HEK293T (cell line): ENCODE data around the gene AMH.
"Not testable (repeated sequence)": the region's sequence is repeated elsewhere in the genome, so short reads cannot be mapped to it uniquely, and the experiment has no call there.

Experiments used
- CTCF ChIA-PET: fragments of 350-600 bp; formaldehyde crosslinking; extraction: SDS; loops from one replicate; lab custom pipeline; 2021; ENCODE audit warnings: antibody characterized with exemption, inconsistent platforms; lab: Yijun Ruan, JAX
- POLR2A ChIA-PET: fragments of 350-600 bp; formaldehyde crosslinking; extraction: SDS; loops from one replicate; lab custom pipeline; 2020; ENCODE audit warnings: antibody characterized with exemption, inconsistent platforms; lab: Yijun Ruan, JAX
- DNase-seq: peaks from one replicate; pipeline ENCODE4 v3.0.0; 2012; ENCODE audit warnings: mixed read lengths; ENCODE audit errors: extremely low spot score
- ARNT ChIP-seq: fragments of 450-650 bp; IDR thresholded peaks from 2 replicates; pipeline ENCODE4 v1.6.1; 2017; ENCODE audit warnings: mild to moderate bottlenecking
- BHLHE40 ChIP-seq: fragments of 450-650 bp; IDR thresholded peaks from 2 replicates; pipeline ENCODE4 v1.6.1; 2016; ENCODE audit warnings: mild to moderate bottlenecking, moderate library complexity, borderline replicate concordance
- CTBP1 ChIP-seq: fragments of 450-650 bp; IDR thresholded peaks from 2 replicates; pipeline ENCODE4 v1.6.1; 2016; ENCODE audit warnings: borderline replicate concordance
- ELF4 ChIP-seq: fragments of 450-650 bp; IDR thresholded peaks from 2 replicates; pipeline ENCODE4 v1.6.1; 2017; ENCODE audit warnings: antibody characterized with exemption
- FOXA1 ChIP-seq: fragments of 450-650 bp; IDR thresholded peaks from 2 replicates; pipeline ENCODE4 v1.6.1; 2016; ENCODE audit warnings: mild to moderate bottlenecking
- FOXK2 ChIP-seq: fragments of 450-650 bp; IDR thresholded peaks from 2 replicates; pipeline ENCODE4 v1.6.1; 2016; ENCODE audit warnings: mild to moderate bottlenecking
- FOXM1 ChIP-seq: fragments of 450-650 bp; IDR thresholded peaks from 2 replicates; pipeline ENCODE4 v1.6.1; 2017; ENCODE audit warnings: mild to moderate bottlenecking, borderline replicate concordance
- HDGF ChIP-seq: fragments of 450-650 bp; IDR thresholded peaks from 2 replicates; pipeline ENCODE4 v1.6.1; 2017; ENCODE audit warnings: antibody characterized with exemption, borderline replicate concordance
- L3MBTL2 ChIP-seq: fragments of 450-650 bp; conservative IDR thresholded peaks from 2 replicates; pipeline ENCODE4 v1.6.1; 2016; ENCODE audit warnings: mild to moderate bottlenecking
- LEF1 ChIP-seq: fragments of 450-650 bp; IDR thresholded peaks from 2 replicates; pipeline ENCODE4 v1.6.1; 2017; ENCODE audit warnings: mild to moderate bottlenecking, borderline replicate concordance
- NFRKB ChIP-seq: fragments of 450-650 bp; IDR thresholded peaks from 2 replicates; pipeline ENCODE4 v1.6.1; 2016; ENCODE audit warnings: mild to moderate bottlenecking, moderate library complexity
- PKNOX1 ChIP-seq: fragments of 450-650 bp; IDR thresholded peaks from 2 replicates; pipeline ENCODE4 v1.6.1; 2016
- SP1 ChIP-seq: fragments of 450-650 bp; IDR thresholded peaks from 2 replicates; pipeline ENCODE4 v1.6.1; 2017
- SUZ12 ChIP-seq: fragments of 450-650 bp; IDR thresholded peaks from 2 replicates; pipeline ENCODE4 v1.6.1; 2016; ENCODE audit warnings: mild to moderate bottlenecking
- TARDBP ChIP-seq: fragments of 450-650 bp; IDR thresholded peaks from 2 replicates; pipeline ENCODE4 v1.6.1; 2016
- ZNF384 ChIP-seq: fragments of 450-650 bp; IDR thresholded peaks from 2 replicates; pipeline ENCODE4 v1.6.1; 2016

The AMH gene

GRCh38 chr19:2249010-2249866, at the start of gene AMH:
Gene AMH (plus strand): TSS chr19:2249323. CDS start chr19:2249333, 10 bp downstream.
- DNase-seq = no peak
- ChIA-PET CTCF (no interaction called here), POLR2A (interaction anchor here (1.1 to 1.6 kb wide), 2 partner anchors 9 to 10 kb away, joined by 4 read pairs; no protein-coding TSS in a partner anchor)
- TF ChIP-seq TARDBP (no peak), ZNF384 (no peak), PKNOX1 (no peak), L3MBTL2 (no peak), ELF4 (no peak), SP1 (no peak), CTBP1 (no peak), FOXK2 (no peak), SUZ12 (no peak), HDGF (no peak), LEF1 (no peak), FOXM1 (no peak), ARNT (no peak), FOXA1 (no peak), NFRKB (no peak)

DNA sequence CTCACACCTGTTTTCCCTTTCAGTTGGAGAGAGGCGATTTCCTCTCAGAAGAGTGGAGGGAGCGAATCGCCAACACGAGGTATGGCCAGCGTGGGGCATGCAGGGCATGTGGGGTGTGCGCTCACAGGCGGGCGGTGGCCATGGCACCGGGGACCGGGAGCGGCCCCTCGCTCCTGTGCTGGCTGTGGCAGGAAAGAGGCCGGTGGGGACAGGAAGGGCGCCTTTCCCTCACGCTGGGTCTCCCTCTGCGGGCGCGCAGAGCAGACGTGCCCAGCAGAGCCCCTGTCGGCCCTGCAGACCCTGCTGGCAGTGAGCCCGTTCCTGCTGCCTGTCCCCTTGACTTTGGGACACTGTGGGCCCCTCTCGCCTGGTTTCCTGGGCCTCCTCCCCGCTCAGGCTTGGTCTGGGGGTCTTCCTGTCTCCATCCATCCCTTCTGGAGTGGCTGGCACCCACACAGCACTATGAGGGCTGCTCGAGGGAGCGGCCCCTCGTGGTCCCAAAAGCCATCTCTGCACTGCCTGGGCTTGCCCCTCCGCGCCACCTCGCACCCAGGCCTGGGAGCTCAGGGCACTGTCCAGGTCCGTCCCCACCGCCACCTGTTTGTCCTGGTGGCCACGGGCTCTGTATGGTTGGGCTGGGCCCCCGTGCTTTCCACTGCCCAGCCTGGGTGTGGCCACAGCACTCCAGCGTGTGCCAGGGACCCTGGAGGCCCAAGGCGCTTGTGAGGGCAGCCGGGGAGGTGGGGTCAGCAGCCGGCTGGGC, 49.1 kb upstream of the AMH start:
- TF ChIP-seq SUZ12 (no peak), L3MBTL2 (no peak), LEF1 (no peak), NFRKB (no peak)
- CTCF ChIA-PET = interaction anchor here (0.6 to 1.3 kb wide), 4 partner anchors 13 to 44 kb away, joined by 3 to 5 read pairs (median 4); no protein-coding TSS in a partner anchor
- DNase-seq = no peak
- POLR2A ChIA-PET = no interaction called here

DNA sequence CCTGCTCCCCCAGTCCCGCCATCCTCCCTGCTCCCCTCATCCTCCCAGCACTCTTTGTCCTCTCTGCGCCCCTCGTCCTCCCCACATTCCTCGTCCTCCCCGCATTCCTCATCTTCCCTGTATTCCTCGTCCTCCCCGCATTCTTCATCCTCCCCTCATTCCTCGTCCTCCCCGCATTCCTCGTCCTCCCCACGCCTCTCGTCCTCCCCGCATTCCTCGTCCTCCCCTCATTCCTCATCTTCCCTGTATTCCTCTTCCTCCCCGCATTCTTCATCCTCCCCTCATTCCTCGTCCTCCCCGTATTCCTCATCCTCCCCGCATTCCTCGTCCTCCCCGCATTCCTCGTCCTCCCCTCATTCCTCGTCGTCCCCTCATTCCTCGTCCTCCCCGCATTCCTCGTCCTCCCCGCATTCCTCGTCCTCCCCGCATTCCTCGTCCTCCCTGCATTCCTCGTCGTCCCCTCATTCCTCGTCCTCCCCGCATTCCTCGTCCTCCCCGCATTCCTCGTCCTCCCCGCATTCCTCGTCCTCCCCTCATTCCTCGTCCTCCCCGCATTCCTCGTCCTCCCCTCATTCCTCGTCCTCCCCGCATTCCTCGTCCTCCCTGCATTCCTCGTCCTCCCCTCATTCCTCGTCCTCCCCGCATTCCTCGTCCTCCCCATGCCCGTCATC, 48.4 kb upstream of the AMH start:
- CTCF ChIA-PET, POLR2A ChIA-PET, DNase-seq: not testable (repeated sequence)

DNA sequence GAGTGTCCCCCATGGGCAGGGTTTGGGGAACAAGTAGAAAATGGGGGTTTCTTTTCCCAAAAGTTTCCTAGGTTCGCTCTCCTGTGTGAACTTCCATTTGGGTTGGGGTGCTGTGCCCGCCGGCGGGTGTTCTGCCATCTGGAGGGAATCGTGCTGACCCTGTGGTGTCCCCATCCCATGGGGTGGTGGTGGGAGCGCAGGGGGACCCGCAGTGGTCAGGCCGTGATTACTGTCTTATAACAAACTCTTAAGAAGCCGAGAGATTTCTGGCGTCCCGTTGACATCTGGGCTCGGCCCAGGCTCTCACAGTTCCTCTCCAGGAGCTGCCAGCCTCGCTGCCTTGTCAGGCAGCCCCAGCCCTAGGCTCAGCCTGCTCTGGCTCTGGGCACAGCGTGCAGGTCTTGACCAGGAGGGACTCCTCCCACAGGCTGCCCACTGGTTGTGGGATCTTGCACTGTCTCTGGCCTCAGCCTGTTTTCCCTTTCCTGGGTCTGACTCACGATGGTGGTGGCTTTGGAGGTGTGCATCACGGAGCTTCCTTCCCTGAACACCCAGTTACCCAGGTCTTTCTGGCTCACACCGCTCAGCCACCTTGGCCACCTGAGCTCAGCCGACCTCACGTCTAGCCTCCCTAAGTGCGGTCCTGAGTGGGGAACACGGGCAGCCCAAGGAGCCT, 47.5 kb upstream of the AMH start:
- DNase-seq = no peak
- TF ChIP-seq ARNT (no peak), FOXM1 (no peak), LEF1 (no peak), FOXK2 (no peak), FOXA1 (no peak), SP1 (no peak), L3MBTL2 (no peak), HDGF (no peak), SUZ12 (no peak), CTBP1 (no peak), PKNOX1 (no peak), TARDBP (no peak), BHLHE40 (no peak), ELF4 (no peak), NFRKB (no peak), ZNF384 (no peak)
- POLR2A ChIA-PET = no interaction called here
- CTCF ChIA-PET = no interaction called here

DNA sequence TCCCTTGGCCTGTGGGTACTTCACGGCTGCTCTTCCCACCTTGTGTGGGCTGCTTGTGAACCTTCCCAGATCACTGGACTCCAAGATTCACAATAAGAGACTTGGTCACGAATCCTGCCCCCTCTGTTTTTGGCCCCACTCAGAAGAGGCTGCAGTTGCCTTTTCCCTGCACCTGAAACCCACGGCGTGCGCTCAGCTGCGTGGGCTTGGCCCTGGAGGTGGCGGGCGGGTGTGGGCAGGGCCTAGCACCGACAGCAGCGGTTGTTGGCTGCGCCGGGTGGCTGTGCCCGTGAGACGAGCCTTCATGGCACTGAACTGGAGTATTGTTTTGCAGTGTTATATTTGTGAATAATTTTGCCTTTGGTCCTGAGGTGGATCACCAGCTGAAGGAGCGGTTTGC, 46.8 kb upstream of the AMH start:
- TF ChIP-seq SP1 = no peak
- no peak for TF ChIP-seq TARDBP
- CTCF ChIA-PET = no interaction called here
- no peak for DNase-seq
- POLR2A ChIA-PET = no interaction called here

GRCh38 chr19:2207008-2207407, 42.1 kb upstream of the AMH start:
- no peak for DNase-seq
- POLR2A ChIA-PET = no interaction called here
- no peak for TF ChIP-seq PKNOX1
- TF ChIP-seq ELF4 = no peak
- no peak for TF ChIP-seq CTBP1
- TF ChIP-seq NFRKB = no peak
- TF ChIP-seq FOXA1 = no peak
- TF ChIP-seq SUZ12 = no peak
- TF ChIP-seq ARNT = no peak
- TF ChIP-seq BHLHE40 = no peak
- TF ChIP-seq LEF1 = no peak
- no peak for TF ChIP-seq HDGF
- no peak for TF ChIP-seq L3MBTL2
- no peak for TF ChIP-seq SP1
- no peak for TF ChIP-seq FOXM1
- no peak for TF ChIP-seq ZNF384
- TF ChIP-seq TARDBP = no peak
- TF ChIP-seq FOXK2 = no peak
- CTCF ChIA-PET = no interaction called here
